Caco-2 (cell line): Measurements from ENCODE around the gene BCL2. TPM values are rescaled to one million over a fixed set of nuclear protein-coding genes. Genes with fewer than 3 reads are reported as not detected.

Source experiments
- BruUV-seq: library from RNA; stranded (reverse); fragments of 400-500 nt; replicated peaks from 2 replicates; lab custom pipeline; 2021; lab: Mats Ljungman, UMichigan
- CTCF ChIA-PET: fragments of 300-600 bp; sonication (Branson Sonifier 250); formaldehyde crosslinking; loops from one replicate; lab custom pipeline; 2022; ENCODE audit warnings: antibody characterized with exemption; lab: Charles Lee
- POLR2A ChIA-PET: fragments of 300-600 bp; sonication (Branson Sonifier 250); formaldehyde crosslinking; loops from one replicate; lab custom pipeline; 2022; ENCODE audit warnings: antibody characterized with exemption; lab: Charles Lee
- DNase-seq, 2 experiments: peaks; one replicate each; pipeline versions ENCODE4 v3.0.0 to v3.0.0-alpha.2; 2020 to 2022
- H3K27me3 ChIP-seq: replicated peaks from 2 replicates; pipeline ENCODE4 v1.6.0; 2011; ENCODE audit warnings: low read length; ENCODE audit not compliant: control insufficient read depth, insufficient read depth
- H3K36me3 ChIP-seq: 2 replicates; pipeline ENCODE4 v1.5.1; 2011; ENCODE audit warnings: low read length; ENCODE audit not compliant: control insufficient read depth, insufficient read depth
- H3K4me1 ChIP-seq: fragments of 250-450 bp; sonication (Bioruptor Pico); 2 replicates; pipeline ENCODE4 v1.5.1; 2020; ENCODE audit warnings: mild to moderate bottlenecking
- H3K4me3 ChIP-seq: 2 replicates; pipeline ENCODE4 v1.5.1; 2011; ENCODE audit warnings: low read depth, mild to moderate bottlenecking, control low read depth, low read length
- H3K9me3 ChIP-seq: fragments of 250-450 bp; sonication (Bioruptor Pico); 2 replicates; pipeline ENCODE4 v1.5.1; 2020; ENCODE audit warnings: mild to moderate bottlenecking, moderate library complexity
- H3K27ac Mint-ChIP-seq: one replicate; pipeline ENCODE4 v1.8.0; 2022; ENCODE audit warnings: mixed read lengths; ENCODE audit not compliant: unreplicated experiment
- H3K27me3 Mint-ChIP-seq: one replicate; pipeline ENCODE4 v1.8.0; 2022; ENCODE audit warnings: mixed read lengths; ENCODE audit not compliant: insufficient read depth, unreplicated experiment
- H3K36me3 Mint-ChIP-seq: one replicate; pipeline ENCODE4 v1.8.0; 2022; ENCODE audit warnings: mild to moderate bottlenecking, mixed read lengths; ENCODE audit not compliant: insufficient read depth, unreplicated experiment
- H3K4me1 Mint-ChIP-seq: one replicate; pipeline ENCODE4 v1.8.0; 2022; ENCODE audit warnings: low read depth, mixed read lengths; ENCODE audit not compliant: unreplicated experiment
- H3K4me3 Mint-ChIP-seq: one replicate; pipeline ENCODE4 v1.8.0; 2022; ENCODE audit warnings: mild to moderate bottlenecking, moderate library complexity, mixed read lengths; ENCODE audit not compliant: unreplicated experiment
- H3K9me3 Mint-ChIP-seq: one replicate; pipeline ENCODE4 v1.8.0; 2022; ENCODE audit warnings: mixed read lengths; ENCODE audit not compliant: unreplicated experiment
- intact Hi-C: fragments of 100-400 bp; cut with micrococcal nuclease; formaldehyde crosslinking; loops from one replicate; pipeline ENCODE4 v1.10.0; 2022; ENCODE audit not compliant: unreplicated experiment
- total RNA-seq: library from RNA; stranded (reverse); gene quantifications from 2 replicates; pipeline ENCODE4 v1.2.3, GENCODE V29; 2022
- TF ChIP-seq, protein P1 (sequence below), 2 experiments: fragments of 200-600 bp in 1 of 2; IDR thresholded peaks; 1 replicate in 1 of 2; 2 replicates in 1 of 2; pipeline versions ENCODE4 v1.5.1 to v1.8.0; 2011 to 2022; ENCODE audit warnings: antibody characterized with exemption in 1 of 2, control low read depth in 1 of 2, inconsistent platforms in 1 of 2, low read depth in 1 of 2, low read length in 1 of 2, mild to moderate bottlenecking in 1 of 2, moderate library complexity in 1 of 2; ENCODE audit not compliant: insufficient read depth in 1 of 2, severe bottlenecking in 1 of 2, unreplicated experiment in 1 of 2

The BCL2 gene
- total RNA-seq, 1 experiment from 2014 or later, result 6.5 TPM

GRCh38 chr18:63316612-63317555, 2.7 kb downstream of the BCL2 start:
- Mint-ChIP-seq H3K36me3 (no peaks in the 10 kb centered on the region), H3K9me3 (no peaks in the 10 kb centered on the region), H3K4me3 (no peak overlapping the region), H3K27ac (no peak overlapping the region), H3K27me3 (no peaks in the 10 kb centered on the region), H3K4me1 (no peaks in the 10 kb centered on the region)
- DNase-seq, result no peak
- no peak overlapping the region for H3K4me3 ChIP-seq
- no peaks in the 10 kb centered on the region for H3K9me3 ChIP-seq
- no peaks in the 10 kb centered on the region for H3K27me3 ChIP-seq
- no peaks in the 10 kb centered on the region for H3K36me3 ChIP-seq
- BruUV-seq, result no TSS peak
- H3K4me1 ChIP-seq, result 0 out of 2 replicates have a peak, but pooled peaks cover 3% of the 10 kb centered on the region
- ChIA-PET POLR2A (no interaction called here), CTCF (no interaction called here)
- intact Hi-C loops, result no loop called here
- TF ChIP-seq, protein P1, sequence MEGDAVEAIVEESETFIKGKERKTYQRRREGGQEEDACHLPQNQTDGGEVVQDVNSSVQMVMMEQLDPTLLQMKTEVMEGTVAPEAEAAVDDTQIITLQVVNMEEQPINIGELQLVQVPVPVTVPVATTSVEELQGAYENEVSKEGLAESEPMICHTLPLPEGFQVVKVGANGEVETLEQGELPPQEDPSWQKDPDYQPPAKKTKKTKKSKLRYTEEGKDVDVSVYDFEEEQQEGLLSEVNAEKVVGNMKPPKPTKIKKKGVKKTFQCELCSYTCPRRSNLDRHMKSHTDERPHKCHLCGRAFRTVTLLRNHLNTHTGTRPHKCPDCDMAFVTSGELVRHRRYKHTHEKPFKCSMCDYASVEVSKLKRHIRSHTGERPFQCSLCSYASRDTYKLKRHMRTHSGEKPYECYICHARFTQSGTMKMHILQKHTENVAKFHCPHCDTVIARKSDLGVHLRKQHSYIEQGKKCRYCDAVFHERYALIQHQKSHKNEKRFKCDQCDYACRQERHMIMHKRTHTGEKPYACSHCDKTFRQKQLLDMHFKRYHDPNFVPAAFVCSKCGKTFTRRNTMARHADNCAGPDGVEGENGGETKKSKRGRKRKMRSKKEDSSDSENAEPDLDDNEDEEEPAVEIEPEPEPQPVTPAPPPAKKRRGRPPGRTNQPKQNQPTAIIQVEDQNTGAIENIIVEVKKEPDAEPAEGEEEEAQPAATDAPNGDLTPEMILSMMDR (IDR thresholded peaks at IDR 0.05; ENCODE audit: insufficient read depth in 1 of 2, low read depth in 1 of 2, low read length in 1 of 2, severe bottlenecking in 1 of 2, unreplicated experiment in 1 of 2), result no peak

DNA sequence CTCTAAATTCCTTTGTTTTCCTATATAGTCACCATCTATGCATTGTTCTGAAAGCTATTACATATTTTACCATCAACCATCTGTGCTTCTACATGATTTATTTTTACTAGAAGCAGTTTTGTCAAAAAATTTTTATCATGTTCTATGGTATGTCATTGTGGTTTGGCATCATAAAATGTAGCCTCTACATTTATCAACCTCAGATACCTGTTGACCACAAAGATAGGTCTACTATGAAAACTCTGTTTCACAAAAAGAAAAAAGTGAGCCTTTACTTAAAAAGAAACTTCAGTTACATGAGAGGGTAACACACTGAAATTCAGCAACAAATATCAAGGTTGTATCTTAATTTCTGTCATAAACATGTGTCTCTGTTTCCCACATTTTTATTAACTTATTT, 3.7 kb downstream of the BCL2 start:
- no peak for DNase-seq
- H3K27me3 ChIP-seq, result no peaks in the 10 kb centered on the region
- no peak overlapping the region for H3K4me3 Mint-ChIP-seq
- H3K4me1 Mint-ChIP-seq, result no peaks in the 10 kb centered on the region
- ChIA-PET POLR2A (no interaction called here), CTCF (no interaction called here)
- intact Hi-C loops, result no loop called here
- H3K4me1 ChIP-seq, result 0 out of 2 replicates have a peak, but pooled peaks cover under 1% of the 10 kb centered on the region
- no TSS peak for BruUV-seq
- no peak overlapping the region for H3K4me3 ChIP-seq
- H3K27ac Mint-ChIP-seq, result no peak overlapping the region
- no peaks in the 10 kb centered on the region for H3K36me3 Mint-ChIP-seq
- H3K9me3 ChIP-seq, result no peaks in the 10 kb centered on the region
- H3K36me3 ChIP-seq, result no peaks in the 10 kb centered on the region
- TF ChIP-seq, protein P1 (IDR thresholded peaks at IDR 0.05; ENCODE audit: insufficient read depth in 1 of 2, low read depth in 1 of 2, low read length in 1 of 2, severe bottlenecking in 1 of 2, unreplicated experiment in 1 of 2), result no peak
- no peaks in the 10 kb centered on the region for H3K27me3 Mint-ChIP-seq
- H3K9me3 Mint-ChIP-seq, result no peaks in the 10 kb centered on the region

DNA sequence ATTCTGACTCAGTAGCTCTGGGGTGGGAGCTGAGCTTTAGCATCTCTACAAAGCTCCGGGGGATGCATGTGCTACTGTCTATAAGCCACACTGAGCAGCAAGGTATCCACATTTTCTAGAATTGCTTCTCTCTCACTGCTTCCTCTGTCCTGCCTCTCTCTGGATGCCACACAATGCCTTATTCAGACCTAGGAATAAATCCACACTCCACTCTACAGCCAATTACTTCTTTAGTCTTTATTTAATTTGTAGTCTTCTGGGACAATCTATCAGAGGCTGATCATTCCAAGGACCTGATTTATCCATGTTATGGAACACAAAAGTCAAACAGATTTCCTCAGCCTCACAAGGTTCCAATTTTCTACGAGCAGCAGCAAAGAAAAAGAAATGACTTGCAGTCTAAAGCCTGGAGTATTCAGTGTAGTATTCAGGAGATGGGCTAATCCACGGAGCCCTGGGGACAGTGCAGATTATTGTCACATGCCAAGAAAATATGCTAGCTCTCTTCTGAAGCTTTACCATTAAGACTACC, 4.4 kb downstream of the BCL2 start:
- BruUV-seq, result no TSS peak
- no peaks in the 10 kb centered on the region for H3K9me3 Mint-ChIP-seq
- intact Hi-C loops, result no loop called here
- H3K27ac Mint-ChIP-seq, result no peak overlapping the region
- TF ChIP-seq, protein P1 (IDR thresholded peaks at IDR 0.05; ENCODE audit: insufficient read depth in 1 of 2, low read depth in 1 of 2, low read length in 1 of 2, severe bottlenecking in 1 of 2, unreplicated experiment in 1 of 2), result no peak
- no peak overlapping the region for H3K4me3 ChIP-seq
- no peaks in the 10 kb centered on the region for H3K36me3 Mint-ChIP-seq
- H3K27me3 Mint-ChIP-seq, result no peaks in the 10 kb centered on the region
- no peaks in the 10 kb centered on the region for H3K4me1 Mint-ChIP-seq
- no peak overlapping the region for H3K4me3 Mint-ChIP-seq
- POLR2A ChIA-PET, result no interaction called here
- CTCF ChIA-PET, result no interaction called here
- no peaks in the 10 kb centered on the region for H3K4me1 ChIP-seq
- no peaks in the 10 kb centered on the region for H3K36me3 ChIP-seq
- H3K9me3 ChIP-seq, result no peaks in the 10 kb centered on the region
- DNase-seq, result no peak
- no peaks in the 10 kb centered on the region for H3K27me3 ChIP-seq
